Gastrocnemius medialis (tissue), 4 donors: ENCODE measurements around the gene SLC22A15.

Source experiments
- CTCF ChIP-seq, 5 experiments: fragments of 450-650 bp in 3 of 5; fragments of 200-600 bp in 2 of 5; sonication (generic) in 2 of 5; IDR thresholded peaks in 4 of 5; conservative IDR thresholded peaks in 1 of 5; 1 replicate in 4 of 5; 2 replicates in 1 of 5; pipeline ENCODE4 v1.5.1; 2016 to 2019; ENCODE audit warnings: antibody characterized with exemption in 5 of 5, mild to moderate bottlenecking in 3 of 5, moderate library complexity in 3 of 5
- POLR2A ChIP-seq, 2 donors: fragments of 450-650 bp; IDR thresholded peaks; one replicate each; pipeline ENCODE4 v1.6.1; 2017; ENCODE audit warnings: antibody characterized with exemption in 2 of 2, mild to moderate bottlenecking in 2 of 2, moderate library complexity in 2 of 2

GRCh38 chr1:116067566-116067890 lies 91.2 kb downstream of the SLC22A15 start:
- no peak for TF ChIP-seq CTCF (IDR thresholded peaks at IDR 0.05 in 4 of 5, conservative IDR thresholded peaks at IDR 0.05 in 1 of 5)
- TF ChIP-seq POLR2A (IDR thresholded peaks at IDR 0.05): no peak
